ENCODE measurements around the gene ITGA8.
"Not testable (repeated sequence)": the region's sequence is repeated elsewhere in the genome, so short reads cannot be mapped to it uniquely, and the experiment has no call there.

The ITGA8 gene

GRCh38 chr10:15719899-15720634, at the start of gene ITGA8:
Gene ITGA8 (minus strand): TSS chr10:15719922. CDS start chr10:15719771, 151 bp downstream.
- DNase-seq: peak; percentile 71

GRCh38 chr10:15764892-15765454, 45.3 kb upstream of the ITGA8 start:
- no peak for DNase-seq

DNA sequence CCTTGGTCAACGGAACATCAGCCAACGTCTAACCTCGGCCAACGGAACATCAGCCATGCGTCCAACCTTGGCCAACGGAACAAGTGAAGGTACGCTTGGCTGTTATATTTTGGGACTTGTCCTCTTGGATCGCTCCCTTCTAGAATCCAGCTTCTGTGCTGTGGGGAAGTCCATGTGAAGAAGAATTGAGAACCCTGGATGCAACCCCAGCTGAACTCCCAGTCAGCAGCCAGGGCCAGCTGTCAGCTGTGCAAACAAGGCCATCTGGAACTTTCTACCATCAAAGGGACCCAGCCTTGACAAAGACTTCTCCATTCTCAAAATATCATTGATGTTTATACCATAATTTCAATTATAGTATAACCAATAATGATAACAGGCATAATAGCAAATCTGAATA, 43.3 kb upstream of the ITGA8 start:
- no peak for DNase-seq

DNA sequence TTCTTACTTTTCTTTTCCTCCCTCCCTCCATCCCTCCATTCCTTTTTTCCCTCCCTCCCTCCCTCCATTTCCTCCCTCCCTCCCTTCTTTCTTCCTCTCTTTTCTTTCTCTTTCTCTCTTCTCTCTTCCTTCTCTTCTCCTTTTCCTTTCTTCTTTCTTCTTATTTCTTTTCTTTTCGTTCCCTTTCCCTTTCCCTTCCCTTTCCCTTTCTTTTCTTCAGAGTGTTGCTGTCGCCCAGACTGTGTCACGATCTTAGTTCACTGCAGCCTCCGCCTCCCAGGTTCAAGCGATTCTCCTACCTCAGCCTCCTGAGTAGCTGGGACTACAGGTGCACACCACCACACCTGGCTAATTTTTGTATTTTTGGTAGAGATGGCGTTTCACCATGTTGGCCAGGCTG, 42.5 kb upstream of the ITGA8 start:
- DNase-seq: not testable (repeated sequence)

- DNase-seq: not testable (repeated sequence)
Observed at GRCh38 chr10:15761224-15761623, 41.5 kb upstream of the ITGA8 start.

- DNase-seq: no peak
Observed at GRCh38 chr10:15760681-15761080, 41.0 kb upstream of the ITGA8 start.

DNA sequence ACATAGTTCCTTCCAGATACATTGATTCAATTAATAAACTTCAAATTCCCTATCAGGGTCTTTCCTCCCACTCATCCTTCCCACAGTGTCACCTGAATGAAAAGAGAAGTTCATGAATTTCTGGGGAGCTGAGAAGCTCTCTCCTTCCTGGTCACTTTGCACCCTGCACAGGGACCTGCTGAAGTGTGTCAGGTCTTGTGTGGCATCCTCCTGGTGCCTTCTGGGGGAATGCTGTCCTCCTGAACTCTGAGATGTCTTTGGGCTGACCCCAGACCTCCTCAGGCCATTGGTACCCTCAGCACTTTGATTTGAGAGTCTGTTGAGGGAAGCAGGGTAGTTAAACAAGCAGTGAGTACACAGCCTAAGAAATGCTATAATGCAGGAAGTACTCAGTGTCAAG, 39.5 kb upstream of the ITGA8 start:
- DNase-seq: no peak

GRCh38 chr10:15758618-15759017, 38.9 kb upstream of the ITGA8 start:
- DNase-seq: no peak

GRCh38 chr10:15754937-15755336, 35.2 kb upstream of the ITGA8 start:
- no peak for DNase-seq

- DNase-seq: no peak
Observed at GRCh38 chr10:15751046-15751445, 31.3 kb upstream of the ITGA8 start.

DNA sequence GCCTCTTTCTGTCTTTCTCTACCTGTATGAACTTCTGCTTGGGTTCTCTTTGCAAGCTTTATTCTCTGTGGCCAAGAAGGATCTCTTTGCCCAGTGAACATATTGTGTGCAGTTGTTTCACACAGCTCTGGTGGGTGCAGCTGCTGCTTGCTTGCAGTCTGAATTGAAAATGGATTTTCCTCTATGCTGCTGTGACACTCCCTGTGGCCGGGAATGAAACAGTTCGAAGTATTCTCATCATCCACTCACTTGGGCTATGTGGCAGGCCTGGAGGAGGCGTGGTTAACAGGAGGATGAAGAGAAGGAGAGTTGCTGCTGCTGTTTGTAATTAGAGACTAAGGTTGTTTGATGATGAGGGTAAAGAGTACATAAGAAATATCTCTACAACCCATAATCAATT, 28.4 kb upstream of the ITGA8 start:
- no peak for DNase-seq

GRCh38 chr10:15747632-15748031, 27.9 kb upstream of the ITGA8 start:
- DNase-seq: no peak

- DNase-seq: no peak
Observed at GRCh38 chr10:15745751-15746150, 26.0 kb upstream of the ITGA8 start.

- peak; percentile 75 for DNase-seq
Observed at GRCh38 chr10:15744217-15744865, 24.6 kb upstream of the ITGA8 start.

- DNase-seq: no peak
Observed at GRCh38 chr10:15743443-15743842, 23.7 kb upstream of the ITGA8 start.

- DNase-seq: no peak
Observed at GRCh38 chr10:15742836-15743235, 23.1 kb upstream of the ITGA8 start.

DNA sequence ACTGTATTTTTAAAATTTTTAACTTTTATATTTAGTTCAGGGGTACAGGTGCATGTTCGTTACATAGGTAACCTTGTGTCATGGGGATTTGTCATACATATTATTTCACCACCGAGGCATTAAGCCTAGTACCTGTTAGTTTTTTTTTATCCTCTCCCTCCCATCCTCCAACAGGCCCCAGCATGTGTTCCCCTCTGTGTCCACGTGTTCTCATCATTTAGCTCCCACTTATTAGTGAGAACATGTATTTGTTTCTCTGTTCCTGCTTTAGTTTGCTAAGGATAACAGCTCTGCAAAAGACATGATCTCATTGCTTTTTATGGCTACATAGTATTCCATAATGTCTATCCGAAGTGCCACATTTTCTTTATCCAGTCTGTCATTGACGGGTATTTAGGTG, 22.4 kb upstream of the ITGA8 start:
- no peak for DNase-seq

DNA sequence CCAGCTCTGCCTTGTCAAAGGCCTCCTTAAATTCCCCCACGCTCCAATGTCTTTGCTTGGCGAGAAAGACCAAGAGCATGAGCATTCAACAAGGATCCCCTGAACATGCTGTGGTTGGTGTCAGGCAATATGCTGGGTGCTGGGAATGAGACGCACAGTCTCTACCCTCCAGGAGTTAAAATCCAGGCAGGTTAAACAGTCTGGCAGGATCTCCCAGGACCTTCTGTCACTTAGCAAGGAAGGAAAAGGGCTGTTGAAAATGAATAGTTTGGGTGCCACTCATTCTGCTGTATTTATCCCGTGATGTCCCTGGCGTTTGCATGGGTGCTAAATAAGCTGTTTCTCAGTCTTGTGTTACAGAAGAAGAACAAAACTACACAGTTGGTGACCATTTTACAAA, 21.9 kb upstream of the ITGA8 start:
- no peak for DNase-seq

GRCh38 chr10:15740261-15740660, 20.5 kb upstream of the ITGA8 start:
- no peak for DNase-seq

DNA sequence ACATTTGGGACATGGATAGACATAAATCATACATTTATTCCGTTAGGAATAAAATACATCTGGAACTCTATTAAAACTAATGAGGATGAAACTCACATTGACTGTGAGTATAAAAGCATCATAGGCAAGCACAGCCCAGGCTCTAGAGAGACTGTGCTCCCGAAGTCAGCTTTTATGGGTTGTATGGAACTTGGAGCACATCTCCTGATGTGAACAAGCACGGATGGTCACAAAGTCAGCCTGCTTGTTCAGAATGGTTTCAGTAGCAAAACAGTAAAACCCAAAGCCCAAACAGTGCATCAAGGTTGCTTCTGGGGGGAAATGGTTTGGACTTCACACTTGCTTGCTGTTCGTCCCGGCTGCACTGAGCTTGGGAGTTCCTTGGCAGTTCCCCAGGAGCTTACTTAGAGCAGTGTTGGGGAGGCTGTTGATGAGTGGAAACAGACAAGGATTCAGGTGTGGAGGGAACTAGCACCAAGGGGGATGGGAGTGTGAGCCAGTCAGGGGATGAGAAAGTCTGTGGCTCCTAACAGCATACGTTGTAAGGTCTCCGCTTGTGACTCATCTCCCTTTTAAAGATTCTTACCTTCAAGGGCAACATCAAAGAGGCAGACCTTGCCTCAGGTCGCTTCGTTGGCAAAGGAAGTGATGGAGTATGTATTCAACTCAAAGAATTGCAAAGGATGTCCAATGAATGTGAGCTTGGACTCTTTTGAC, 19.7 kb upstream of the ITGA8 start:
- DNase-seq: no peak

DNA sequence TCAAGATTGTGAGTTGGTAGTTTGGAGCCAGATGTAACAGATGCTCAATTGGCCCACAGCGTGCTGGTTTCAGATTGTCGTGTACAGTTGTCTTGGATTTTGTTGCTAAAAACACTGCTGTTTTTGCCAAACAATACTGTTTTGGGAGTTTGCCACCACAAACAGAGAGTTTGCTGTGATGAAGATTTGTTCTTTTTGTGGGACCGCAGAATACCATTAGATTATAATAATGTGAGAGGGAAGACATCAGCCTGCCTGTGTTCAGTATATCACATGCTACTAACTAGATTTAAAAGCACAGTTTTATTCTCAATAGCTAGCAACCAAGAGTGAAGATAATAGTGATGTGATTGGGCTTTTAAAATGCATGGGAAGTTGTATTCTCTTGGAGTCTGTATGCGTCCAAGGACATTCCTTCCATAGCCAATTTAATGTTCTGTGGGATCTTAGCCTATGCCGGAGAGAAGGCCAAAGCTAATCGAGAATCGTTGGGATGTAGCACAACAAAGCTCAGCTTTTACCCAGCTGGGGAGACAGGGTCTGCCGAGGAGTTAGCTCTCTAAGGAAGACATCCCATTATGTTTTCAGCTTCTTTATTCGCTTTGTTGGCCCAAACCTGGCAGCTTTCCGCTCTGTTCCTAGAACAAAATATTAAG, 18.7 kb upstream of the ITGA8 start:
- no peak for DNase-seq

DNA sequence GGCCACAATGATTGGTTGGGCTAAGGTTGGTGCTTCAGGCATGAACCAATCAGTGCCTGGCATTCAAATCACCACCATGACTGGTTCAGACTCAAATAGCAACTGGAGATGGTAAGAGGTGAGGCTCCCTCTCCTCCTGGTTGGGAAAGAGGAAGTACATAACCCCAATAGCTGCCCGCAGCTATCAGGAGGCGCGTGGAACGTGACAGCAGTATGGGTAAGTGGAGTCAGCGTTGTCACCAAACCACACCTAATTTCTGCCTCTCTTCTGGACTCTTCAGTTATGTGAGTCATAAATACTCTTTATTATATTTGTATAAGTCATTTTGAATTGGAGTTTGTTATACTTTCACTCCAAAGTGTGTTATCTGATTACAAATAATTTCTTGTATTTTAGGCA, 17.9 kb upstream of the ITGA8 start:
- no peak for DNase-seq

DNA sequence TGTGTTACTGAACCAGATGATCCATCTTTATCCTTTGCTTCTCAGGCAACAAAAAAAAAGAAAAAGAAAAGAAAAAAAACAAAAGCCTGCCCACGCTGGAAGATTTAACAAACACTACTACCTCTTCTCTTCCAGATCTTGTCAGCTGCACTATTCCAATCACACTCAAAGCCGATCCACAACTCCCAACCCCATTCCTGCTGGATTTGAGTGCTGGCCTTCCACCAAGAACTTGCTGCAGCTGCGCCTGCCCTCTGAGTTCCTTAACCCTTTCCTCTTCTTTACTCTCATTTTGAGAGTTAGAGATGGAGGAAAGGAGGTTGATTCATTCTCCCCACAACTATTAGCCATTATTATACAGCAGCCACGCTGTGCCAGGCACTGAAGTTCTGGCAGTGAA, 16.0 kb upstream of the ITGA8 start:
- DNase-seq: no peak
